Parathyroid adenoma (tissue), 2 donors: ENCODE data around the gene GPR156.

Experiments used
- H2AFZ ChIP-seq: fragments of 300-600 bp; sonication (generic); one replicate; pipeline ENCODE4 v1.7.0; 2017; ENCODE audit warnings: antibody characterized with exemption, mild to moderate bottlenecking
- H3K27ac ChIP-seq: fragments of 300-600 bp; sonication (generic); one replicate; pipeline ENCODE4 v1.7.0; 2017
- H3K27me3 ChIP-seq: fragments of 300-600 bp; sonication (generic); one replicate; pipeline ENCODE4 v1.7.0; 2017; ENCODE audit warnings: low read length; ENCODE audit not compliant: control insufficient read depth, insufficient read depth
- H3K36me3 ChIP-seq: fragments of 300-600 bp; sonication (generic); one replicate; pipeline ENCODE4 v1.7.0; 2017; ENCODE audit warnings: low read length; ENCODE audit not compliant: control insufficient read depth, insufficient read depth
- H3K4me1 ChIP-seq: fragments of 300-600 bp; sonication (generic); one replicate; pipeline ENCODE4 v1.7.0; 2017; ENCODE audit warnings: control low read depth
- H3K4me2 ChIP-seq: fragments of 300-600 bp; sonication (generic); one replicate; pipeline ENCODE4 v1.7.0; 2017; ENCODE audit warnings: low read length
- H3K4me3 ChIP-seq: fragments of 300-600 bp; sonication (generic); one replicate; pipeline ENCODE4 v1.7.0; 2017; ENCODE audit warnings: low read depth, low read length
- H3K79me2 ChIP-seq: fragments of 300-600 bp; sonication (generic); one replicate; pipeline ENCODE4 v1.7.0; 2017; ENCODE audit warnings: control low read depth
- H3K9ac ChIP-seq: fragments of 300-600 bp; sonication (generic); one replicate; pipeline ENCODE4 v1.7.0; 2017; ENCODE audit warnings: mild to moderate bottlenecking
- H3K9me3 ChIP-seq: fragments of 300-600 bp; sonication (generic); one replicate; pipeline ENCODE4 v1.7.0; 2017; ENCODE audit warnings: low read length; ENCODE audit not compliant: control insufficient read depth
- TF ChIP-seq, protein P1 (sequence below): fragments of 300-600 bp; sonication (generic); IDR thresholded peaks from one replicate; pipeline ENCODE4 v1.7.0; 2017; ENCODE audit warnings: antibody characterized with exemption, mild to moderate bottlenecking
- donor health status: primary hyperparathyroidism.

GPR156 gene

GRCh38 chr3:120214176-120214575 is 70.8 kb downstream of the GPR156 start:
- H2AFZ ChIP-seq, result no peak overlapping the region
- H3K27ac ChIP-seq, result no peak overlapping the region
- H3K4me1 ChIP-seq, result no peaks in the 10 kb centered on the region
- no peak overlapping the region for H3K4me2 ChIP-seq
- H3K27me3 ChIP-seq, result no peaks in the 10 kb centered on the region
- H3K9me3 ChIP-seq, result no peaks in the 10 kb centered on the region
- no peak overlapping the region for H3K4me3 ChIP-seq
- no peak overlapping the region for H3K9ac ChIP-seq
- no peaks in the 10 kb centered on the region for H3K79me2 ChIP-seq
- no peaks in the 10 kb centered on the region for H3K36me3 ChIP-seq
- TF ChIP-seq, protein P1, sequence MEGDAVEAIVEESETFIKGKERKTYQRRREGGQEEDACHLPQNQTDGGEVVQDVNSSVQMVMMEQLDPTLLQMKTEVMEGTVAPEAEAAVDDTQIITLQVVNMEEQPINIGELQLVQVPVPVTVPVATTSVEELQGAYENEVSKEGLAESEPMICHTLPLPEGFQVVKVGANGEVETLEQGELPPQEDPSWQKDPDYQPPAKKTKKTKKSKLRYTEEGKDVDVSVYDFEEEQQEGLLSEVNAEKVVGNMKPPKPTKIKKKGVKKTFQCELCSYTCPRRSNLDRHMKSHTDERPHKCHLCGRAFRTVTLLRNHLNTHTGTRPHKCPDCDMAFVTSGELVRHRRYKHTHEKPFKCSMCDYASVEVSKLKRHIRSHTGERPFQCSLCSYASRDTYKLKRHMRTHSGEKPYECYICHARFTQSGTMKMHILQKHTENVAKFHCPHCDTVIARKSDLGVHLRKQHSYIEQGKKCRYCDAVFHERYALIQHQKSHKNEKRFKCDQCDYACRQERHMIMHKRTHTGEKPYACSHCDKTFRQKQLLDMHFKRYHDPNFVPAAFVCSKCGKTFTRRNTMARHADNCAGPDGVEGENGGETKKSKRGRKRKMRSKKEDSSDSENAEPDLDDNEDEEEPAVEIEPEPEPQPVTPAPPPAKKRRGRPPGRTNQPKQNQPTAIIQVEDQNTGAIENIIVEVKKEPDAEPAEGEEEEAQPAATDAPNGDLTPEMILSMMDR, result no peak

- H2AFZ ChIP-seq, result no peak overlapping the region
- no peaks in the 10 kb centered on the region for H3K4me1 ChIP-seq
- no peaks in the 10 kb centered on the region for H3K9me3 ChIP-seq
- H3K9ac ChIP-seq, result no peak overlapping the region
- H3K36me3 ChIP-seq, result no peaks in the 10 kb centered on the region
- no peak overlapping the region for H3K27ac ChIP-seq
- TF ChIP-seq, protein P1, result no peak
- H3K79me2 ChIP-seq, result no peaks in the 10 kb centered on the region
- H3K4me2 ChIP-seq, result no peak overlapping the region
- H3K27me3 ChIP-seq, result no peaks in the 10 kb centered on the region
- H3K4me3 ChIP-seq, result no peak overlapping the region
These were observed 72.5 kb downstream of the GPR156 start for GRCh38 chr3:120212505-120212904.

- no peaks in the 10 kb centered on the region for H3K36me3 ChIP-seq
- H3K9me3 ChIP-seq, result no peaks in the 10 kb centered on the region
- H3K4me2 ChIP-seq, result no peak overlapping the region
- no peak overlapping the region for H2AFZ ChIP-seq
- H3K79me2 ChIP-seq, result no peaks in the 10 kb centered on the region
- no peak overlapping the region for H3K9ac ChIP-seq
- TF ChIP-seq, protein P1, result no peak
- no peak overlapping the region for H3K27ac ChIP-seq
- no peak overlapping the region for H3K4me3 ChIP-seq
- H3K27me3 ChIP-seq, result no peaks in the 10 kb centered on the region
- no peaks in the 10 kb centered on the region for H3K4me1 ChIP-seq
These were observed 75.6 kb downstream of the GPR156 start for GRCh38 chr3:120209425-120209824.

DNA sequence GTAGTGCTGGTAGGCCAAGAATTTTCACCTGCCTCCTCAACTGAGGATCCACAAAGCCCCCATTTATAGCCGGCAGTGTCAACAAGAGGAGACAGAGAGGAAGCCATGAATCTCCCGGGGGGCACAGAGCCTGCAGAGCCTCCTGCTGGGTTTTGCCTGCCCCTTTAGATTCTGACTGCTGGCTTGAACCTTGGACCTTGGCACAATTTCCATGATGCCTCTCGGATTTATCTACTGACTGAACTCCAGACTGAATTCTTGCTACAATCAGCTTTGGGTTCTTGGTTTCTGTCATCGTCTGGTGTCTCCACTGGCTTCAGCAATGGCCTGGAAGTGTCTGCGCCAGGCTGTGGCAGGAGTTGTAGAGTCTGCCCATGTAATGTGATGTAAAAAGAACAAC is 80.7 kb downstream of the GPR156 start:
- TF ChIP-seq, protein P1, result no peak
- H3K27ac ChIP-seq, result no peak overlapping the region

DNA sequence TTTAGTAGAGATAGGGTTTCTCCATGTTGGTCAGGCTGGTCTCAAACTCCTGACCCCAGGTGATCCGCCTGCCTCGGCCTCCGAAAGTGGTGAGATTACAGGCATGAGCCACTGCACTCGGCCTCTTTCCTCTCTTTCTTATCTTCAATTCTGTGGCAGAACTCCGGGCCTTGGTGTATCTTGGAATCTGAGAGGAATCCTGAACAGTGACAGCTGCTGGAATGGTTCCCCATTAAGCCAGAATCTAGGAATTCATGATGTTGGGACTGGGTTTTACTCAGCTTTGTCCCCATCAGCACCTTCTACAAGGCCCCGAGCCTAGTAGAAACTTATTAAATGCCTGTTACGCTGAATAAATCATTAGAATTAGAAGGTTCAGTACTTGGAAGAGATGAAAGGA is 81.4 kb downstream of the GPR156 start:
- Histone ChIP-seq H2AFZ (no peak overlapping the region), H3K4me2 (no peak overlapping the region), H3K27me3 (no peaks in the 10 kb centered on the region), H3K4me3 (no peak overlapping the region), H3K27ac (no peak overlapping the region), H3K4me1 (no peaks in the 10 kb centered on the region), H3K79me2 (no peaks in the 10 kb centered on the region), H3K9me3 (no peaks in the 10 kb centered on the region), H3K36me3 (no peaks in the 10 kb centered on the region), H3K9ac (no peak overlapping the region)
- TF ChIP-seq, protein P1, result no peak

More for the DNA sequence above, 80.7 kb downstream of the GPR156 start:
- Histone ChIP-seq H3K36me3 (no peaks in the 10 kb centered on the region), H3K27me3 (no peaks in the 10 kb centered on the region), H3K9ac (no peak overlapping the region), H3K4me1 (no peaks in the 10 kb centered on the region), H2AFZ (no peak overlapping the region), H3K79me2 (no peaks in the 10 kb centered on the region), H3K9me3 (no peaks in the 10 kb centered on the region), H3K4me2 (no peak overlapping the region), H3K4me3 (no peak overlapping the region)
